DND-41 (cell line): ENCODE measurements around the gene BCL2L13.

Experiments used
- EZH2 ChIP-seq: IDR thresholded peaks from 3 replicates; pipeline ENCODE4 v1.6.1; 2012; ENCODE audit warnings: borderline replicate concordance, low read depth, mild to moderate bottlenecking, moderate library complexity, low read length, inconsistent platforms; ENCODE audit not compliant: severe bottlenecking
- TF ChIP-seq, protein P1 (sequence below): IDR thresholded peaks from 2 replicates; pipeline ENCODE4 v1.5.1; 2012; ENCODE audit warnings: borderline replicate concordance, low read length, moderate library complexity, mild to moderate bottlenecking; ENCODE audit not compliant: poor library complexity, severe bottlenecking; ENCODE audit errors: extremely low read depth

DNA sequence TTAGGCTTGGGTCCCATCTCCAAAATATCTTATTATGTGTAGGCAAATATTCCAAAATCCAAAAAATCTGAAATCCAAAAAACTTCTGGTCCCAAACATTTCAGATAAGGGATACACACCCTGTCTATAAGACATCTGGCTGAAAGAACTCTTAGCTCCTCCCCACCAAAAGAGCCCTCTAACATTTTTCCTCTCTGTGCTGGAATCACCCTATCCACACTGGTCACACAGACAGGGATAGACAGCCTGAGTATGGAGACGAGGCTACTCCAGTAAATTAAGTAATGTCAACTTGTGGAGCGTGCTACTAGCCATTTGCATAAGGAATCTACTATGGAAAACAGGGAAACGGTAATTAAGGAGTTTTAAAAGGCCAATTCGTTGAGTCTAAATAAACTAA lies 34.9 kb upstream of the BCL2L13 start:
- TF ChIP-seq, protein P1, sequence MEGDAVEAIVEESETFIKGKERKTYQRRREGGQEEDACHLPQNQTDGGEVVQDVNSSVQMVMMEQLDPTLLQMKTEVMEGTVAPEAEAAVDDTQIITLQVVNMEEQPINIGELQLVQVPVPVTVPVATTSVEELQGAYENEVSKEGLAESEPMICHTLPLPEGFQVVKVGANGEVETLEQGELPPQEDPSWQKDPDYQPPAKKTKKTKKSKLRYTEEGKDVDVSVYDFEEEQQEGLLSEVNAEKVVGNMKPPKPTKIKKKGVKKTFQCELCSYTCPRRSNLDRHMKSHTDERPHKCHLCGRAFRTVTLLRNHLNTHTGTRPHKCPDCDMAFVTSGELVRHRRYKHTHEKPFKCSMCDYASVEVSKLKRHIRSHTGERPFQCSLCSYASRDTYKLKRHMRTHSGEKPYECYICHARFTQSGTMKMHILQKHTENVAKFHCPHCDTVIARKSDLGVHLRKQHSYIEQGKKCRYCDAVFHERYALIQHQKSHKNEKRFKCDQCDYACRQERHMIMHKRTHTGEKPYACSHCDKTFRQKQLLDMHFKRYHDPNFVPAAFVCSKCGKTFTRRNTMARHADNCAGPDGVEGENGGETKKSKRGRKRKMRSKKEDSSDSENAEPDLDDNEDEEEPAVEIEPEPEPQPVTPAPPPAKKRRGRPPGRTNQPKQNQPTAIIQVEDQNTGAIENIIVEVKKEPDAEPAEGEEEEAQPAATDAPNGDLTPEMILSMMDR = no peak
- TF ChIP-seq EZH2 = no peak
